Measurements from ENCODE around the gene IL12B.

Gene IL12B

GRCh38 chr5:159341145-159341544, 10.9 kb upstream of the IL12B start:
- Mint-ChIP-seq H3K27ac (no peak overlapping the region), H3K36me3 (peaks cover 3% of the 10 kb centered on the region), H3K4me3 (no peak overlapping the region), H3K27me3 (no peaks in the 10 kb centered on the region), H3K9me3 (ENCODE audit: low read depth) (peaks cover 5% of the 10 kb centered on the region), H3K4me1 (ENCODE audit: low read depth) (peaks cover 50% of the 10 kb centered on the region)

GRCh38 chr5:159340511-159340910, 10.2 kb upstream of the IL12B start:
- Mint-ChIP-seq H3K36me3 (peaks cover 3% of the 10 kb centered on the region), H3K9me3 (ENCODE audit: low read depth) (peaks cover 5% of the 10 kb centered on the region), H3K27ac (no peak overlapping the region), H3K4me1 (ENCODE audit: low read depth) (peaks cover 52% of the 10 kb centered on the region), H3K27me3 (no peaks in the 10 kb centered on the region), H3K4me3 (no peak overlapping the region)

GRCh38 chr5:159339460-159339859, 9.2 kb upstream of the IL12B start:
- H3K4me3 Mint-ChIP-seq = no peak overlapping the region
- H3K36me3 Mint-ChIP-seq = peaks cover 3% of the 10 kb centered on the region
- peak overlapping the region; percentile 36 for H3K27ac Mint-ChIP-seq
- H3K4me1 Mint-ChIP-seq (ENCODE audit: low read depth) = peaks cover 52% of the 10 kb centered on the region
- no peaks in the 10 kb centered on the region for H3K9me3 Mint-ChIP-seq (ENCODE audit: low read depth)
- H3K27me3 Mint-ChIP-seq = no peaks in the 10 kb centered on the region

- H3K36me3 Mint-ChIP-seq = peaks cover 2% of the 10 kb centered on the region
- peaks cover 50% of the 10 kb centered on the region for H3K4me1 Mint-ChIP-seq (ENCODE audit: low read depth)
- peak overlapping the region; percentile 7 for H3K27ac Mint-ChIP-seq
- peak overlapping the region; percentile 15 for H3K4me3 Mint-ChIP-seq
- H3K9me3 Mint-ChIP-seq (ENCODE audit: low read depth) = no peaks in the 10 kb centered on the region
- no peaks in the 10 kb centered on the region for H3K27me3 Mint-ChIP-seq
Measured at GRCh38 chr5:159338118-159338517, 7.8 kb upstream of the IL12B start.

- Mint-ChIP-seq H3K4me3 (peak overlapping the region; percentile 15), H3K9me3 (ENCODE audit: low read depth) (no peaks in the 10 kb centered on the region), H3K4me1 (ENCODE audit: low read depth) (peaks cover 52% of the 10 kb centered on the region), H3K36me3 (peaks cover 2% of the 10 kb centered on the region), H3K27ac (peak overlapping the region; percentile 7), H3K27me3 (no peaks in the 10 kb centered on the region)
Measured at GRCh38 chr5:159337016-159337955, 7.0 kb upstream of the IL12B start.

GRCh38 chr5:159336586-159336985, 6.3 kb upstream of the IL12B start:
- H3K27me3 Mint-ChIP-seq = no peaks in the 10 kb centered on the region
- peaks cover 47% of the 10 kb centered on the region for H3K4me1 Mint-ChIP-seq (ENCODE audit: low read depth)
- no peaks in the 10 kb centered on the region for H3K9me3 Mint-ChIP-seq (ENCODE audit: low read depth)
- H3K4me3 Mint-ChIP-seq = no peak overlapping the region
- no peaks in the 10 kb centered on the region for H3K36me3 Mint-ChIP-seq
- H3K27ac Mint-ChIP-seq = no peak overlapping the region

GRCh38 chr5:159333545-159333925, 3.2 kb upstream of the IL12B start:
- H3K27ac Mint-ChIP-seq = no peak overlapping the region
- no peaks in the 10 kb centered on the region for H3K36me3 Mint-ChIP-seq
- H3K4me3 Mint-ChIP-seq = no peak overlapping the region
- peaks cover 32% of the 10 kb centered on the region for H3K4me1 Mint-ChIP-seq (ENCODE audit: low read depth)
- peaks cover 2% of the 10 kb centered on the region for H3K27me3 Mint-ChIP-seq
- H3K9me3 Mint-ChIP-seq (ENCODE audit: low read depth) = no peaks in the 10 kb centered on the region

GRCh38 chr5:159332800-159333544, 2.7 kb upstream of the IL12B start:
- H3K4me3 Mint-ChIP-seq = no peak overlapping the region
- H3K9me3 Mint-ChIP-seq (ENCODE audit: low read depth) = no peaks in the 10 kb centered on the region
- peaks cover 27% of the 10 kb centered on the region for H3K4me1 Mint-ChIP-seq (ENCODE audit: low read depth)
- H3K27ac Mint-ChIP-seq = no peak overlapping the region
- H3K27me3 Mint-ChIP-seq = peaks cover 3% of the 10 kb centered on the region
- H3K36me3 Mint-ChIP-seq = no peaks in the 10 kb centered on the region

- Mint-ChIP-seq H3K4me3 (peak overlapping the region; percentile 60), H3K4me1 (ENCODE audit: low read depth) (peaks cover 11% of the 10 kb centered on the region), H3K27ac (no peak overlapping the region), H3K27me3 (peaks cover 8% of the 10 kb centered on the region), H3K36me3 (no peaks in the 10 kb centered on the region), H3K9me3 (ENCODE audit: low read depth) (no peaks in the 10 kb centered on the region)
Measured at GRCh38 chr5:159331093-159331973, 1.0 kb upstream of the IL12B start.

- peaks cover 17% of the 10 kb centered on the region for H3K27me3 Mint-ChIP-seq
- no peaks in the 10 kb centered on the region for H3K36me3 Mint-ChIP-seq
- no peak overlapping the region for H3K4me3 Mint-ChIP-seq
- no peak overlapping the region for H3K27ac Mint-ChIP-seq
- no peaks in the 10 kb centered on the region for H3K9me3 Mint-ChIP-seq (ENCODE audit: low read depth)
- H3K4me1 Mint-ChIP-seq (ENCODE audit: low read depth) = no peaks in the 10 kb centered on the region
Measured at GRCh38 chr5:159324986-159325385, 5.3 kb downstream of the IL12B start.

- no peak overlapping the region for H3K4me3 Mint-ChIP-seq
- no peaks in the 10 kb centered on the region for H3K36me3 Mint-ChIP-seq
- H3K9me3 Mint-ChIP-seq (ENCODE audit: low read depth) = no peaks in the 10 kb centered on the region
- peaks cover 15% of the 10 kb centered on the region for H3K27me3 Mint-ChIP-seq
- H3K27ac Mint-ChIP-seq = no peak overlapping the region
- H3K4me1 Mint-ChIP-seq (ENCODE audit: low read depth) = no peaks in the 10 kb centered on the region
Measured at GRCh38 chr5:159324102-159324755, 6.1 kb downstream of the IL12B start.

GRCh38 chr5:159322180-159322579, 8.1 kb downstream of the IL12B start:
- Mint-ChIP-seq H3K36me3 (no peaks in the 10 kb centered on the region), H3K27ac (no peak overlapping the region), H3K4me3 (no peak overlapping the region), H3K4me1 (ENCODE audit: low read depth) (no peaks in the 10 kb centered on the region), H3K27me3 (peaks cover 11% of the 10 kb centered on the region), H3K9me3 (ENCODE audit: low read depth) (no peaks in the 10 kb centered on the region)

GRCh38 chr5:159319832-159320231, 10.5 kb downstream of the IL12B start:
- Mint-ChIP-seq H3K27me3 (peaks cover 6% of the 10 kb centered on the region), H3K36me3 (no peaks in the 10 kb centered on the region), H3K9me3 (ENCODE audit: low read depth) (no peaks in the 10 kb centered on the region), H3K4me3 (no peak overlapping the region), H3K4me1 (ENCODE audit: low read depth) (no peaks in the 10 kb centered on the region), H3K27ac (no peak overlapping the region)

- Mint-ChIP-seq H3K4me3 (no peak overlapping the region), H3K9me3 (ENCODE audit: low read depth) (no peaks in the 10 kb centered on the region), H3K27ac (no peak overlapping the region), H3K4me1 (ENCODE audit: low read depth) (no peaks in the 10 kb centered on the region), H3K36me3 (no peaks in the 10 kb centered on the region), H3K27me3 (peaks cover 2% of the 10 kb centered on the region)
Measured at GRCh38 chr5:159319363-159319762, 10.9 kb downstream of the IL12B start.
